Superior temporal gyrus (tissue), 1 donor: ENCODE data around the gene PCDHA8.
"Not testable (repeated sequence)": the region's sequence is repeated elsewhere in the genome, so short reads cannot be mapped to it uniquely, and the experiment has no call there.

Experiments used
- DNase-seq: peaks from one replicate; pipeline ENCODE4 v3.0.0-alpha.2; 2016; ENCODE audit errors: extremely low spot score

Gene PCDHA8, protein sequence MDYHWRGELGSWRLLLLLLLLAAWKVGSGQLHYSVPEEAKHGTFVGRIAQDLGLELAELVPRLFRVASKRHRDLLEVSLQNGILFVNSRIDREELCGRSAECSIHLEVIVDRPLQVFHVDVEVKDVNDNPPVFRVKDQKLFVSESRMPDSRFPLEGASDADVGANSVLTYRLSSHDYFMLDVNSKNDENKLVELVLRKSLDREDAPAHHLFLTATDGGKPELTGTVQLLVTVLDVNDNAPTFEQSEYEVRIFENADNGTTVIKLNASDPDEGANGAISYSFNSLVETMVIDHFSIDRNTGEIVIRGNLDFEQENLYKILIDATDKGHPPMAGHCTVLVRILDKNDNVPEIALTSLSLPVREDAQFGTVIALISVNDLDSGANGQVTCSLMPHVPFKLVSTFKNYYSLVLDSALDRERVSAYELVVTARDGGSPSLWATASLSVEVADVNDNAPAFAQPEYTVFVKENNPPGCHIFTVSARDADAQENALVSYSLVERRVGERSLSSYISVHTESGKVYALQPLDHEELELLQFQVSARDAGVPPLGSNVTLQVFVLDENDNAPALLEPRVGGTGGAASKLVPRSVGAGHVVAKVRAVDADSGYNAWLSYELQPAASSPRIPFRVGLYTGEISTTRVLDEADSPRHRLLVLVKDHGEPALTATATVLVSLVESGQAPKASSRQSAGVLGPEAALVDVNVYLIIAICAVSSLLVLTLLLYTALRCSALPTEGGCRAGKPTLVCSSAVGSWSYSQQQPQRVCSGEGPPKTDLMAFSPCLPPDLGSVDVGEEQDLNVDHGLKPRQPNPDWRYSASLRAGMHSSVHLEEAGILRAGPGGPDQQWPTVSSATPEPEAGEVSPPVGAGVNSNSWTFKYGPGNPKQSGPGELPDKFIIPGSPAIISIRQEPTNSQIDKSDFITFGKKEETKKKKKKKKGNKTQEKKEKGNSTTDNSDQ

DNA sequence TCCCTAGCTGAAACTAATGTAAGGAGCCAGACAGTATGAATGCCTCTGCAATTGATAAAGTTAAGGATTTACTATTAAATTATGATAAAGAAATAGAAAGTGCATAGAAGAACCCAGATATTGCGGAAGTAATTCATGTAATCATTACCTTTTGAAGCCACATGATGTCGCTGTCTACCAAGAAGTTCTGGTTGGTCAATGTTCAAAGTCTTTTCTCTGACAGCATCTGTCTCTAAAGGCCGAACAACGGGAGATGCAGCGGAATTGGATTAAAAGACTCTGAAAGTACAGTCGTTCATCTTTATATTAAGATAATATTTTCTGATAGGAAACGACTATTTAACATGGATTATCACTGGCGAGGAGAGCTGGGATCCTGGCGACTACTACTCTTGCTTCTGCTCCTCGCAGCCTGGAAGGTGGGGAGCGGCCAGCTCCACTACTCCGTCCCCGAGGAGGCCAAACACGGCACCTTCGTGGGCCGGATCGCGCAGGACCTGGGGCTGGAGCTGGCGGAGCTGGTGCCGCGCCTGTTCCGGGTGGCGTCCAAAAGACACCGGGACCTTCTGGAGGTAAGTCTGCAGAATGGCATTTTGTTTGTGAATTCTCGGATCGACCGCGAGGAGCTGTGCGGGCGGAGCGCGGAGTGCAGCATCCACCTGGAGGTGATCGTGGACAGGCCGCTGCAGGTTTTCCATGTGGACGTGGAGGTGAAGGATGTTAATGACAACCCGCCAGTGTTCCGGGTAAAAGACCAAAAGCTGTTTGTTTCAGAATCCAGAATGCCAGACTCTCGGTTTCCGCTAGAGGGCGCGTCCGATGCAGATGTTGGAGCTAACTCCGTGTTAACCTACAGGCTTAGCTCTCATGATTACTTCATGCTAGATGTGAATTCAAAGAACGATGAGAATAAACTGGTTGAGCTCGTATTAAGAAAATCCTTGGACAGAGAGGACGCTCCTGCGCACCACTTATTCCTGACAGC lies at the start of gene PCDHA8:
Gene PCDHA8 (plus strand): TSS at position 210 of the 985 bp plus-strand sequence. CDS start 135 bp downstream, at position 345.
- DNase-seq, result peak; percentile 80

DNA sequence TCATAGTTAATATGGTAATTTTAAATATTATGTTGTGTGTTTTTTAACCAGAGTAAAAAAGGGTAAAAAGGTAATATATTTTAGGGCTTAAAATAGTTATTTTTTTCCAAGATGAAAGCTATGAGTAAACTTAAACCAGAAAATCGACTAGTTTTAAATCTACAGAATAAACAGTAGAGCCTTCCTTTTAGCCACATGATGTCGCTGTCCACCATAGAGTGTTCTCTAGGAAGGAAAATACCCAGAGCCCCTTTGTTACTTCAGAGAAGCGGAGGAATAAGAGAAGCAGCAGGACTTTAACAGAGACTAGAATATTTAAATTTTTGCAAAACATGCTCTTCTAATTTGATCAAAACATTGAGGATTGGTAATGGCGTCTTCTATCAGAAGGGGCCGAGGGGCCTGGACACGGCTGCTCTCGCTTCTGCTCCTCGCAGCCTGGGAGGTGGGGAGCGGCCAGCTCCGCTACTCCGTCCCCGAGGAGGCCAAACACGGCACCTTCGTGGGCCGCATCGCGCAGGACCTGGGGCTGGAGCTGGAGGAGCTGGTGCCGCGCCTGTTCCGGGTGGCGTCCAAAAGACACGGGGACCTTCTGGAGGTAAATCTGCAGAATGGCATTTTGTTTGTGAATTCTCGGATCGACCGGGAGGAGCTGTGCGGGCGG lies 46.3 kb upstream of the PCDHA8 start, which contains the start of gene PCDHA2:
Gene PCDHA2 (plus strand): TSS at position 258 of the 664 bp plus-strand sequence.
- peak; percentile 46 for DNase-seq

DNA sequence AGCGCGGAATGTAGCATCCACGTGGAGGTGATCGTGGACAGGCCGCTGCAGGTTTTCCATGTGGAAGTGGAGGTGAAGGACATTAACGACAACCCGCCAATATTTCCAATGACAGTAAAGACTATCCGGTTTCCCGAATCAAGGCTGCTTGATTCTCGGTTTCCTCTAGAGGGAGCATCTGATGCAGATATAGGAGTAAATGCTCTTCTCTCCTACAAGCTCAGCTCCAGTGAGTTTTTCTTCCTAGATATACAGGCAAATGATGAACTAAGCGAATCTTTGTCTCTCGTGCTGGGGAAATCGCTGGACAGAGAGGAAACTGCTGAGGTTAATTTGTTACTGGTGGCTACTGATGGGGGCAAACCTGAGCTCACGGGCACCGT lies 45.7 kb upstream of the PCDHA8 start:
- DNase-seq, result peak; percentile 36

DNA sequence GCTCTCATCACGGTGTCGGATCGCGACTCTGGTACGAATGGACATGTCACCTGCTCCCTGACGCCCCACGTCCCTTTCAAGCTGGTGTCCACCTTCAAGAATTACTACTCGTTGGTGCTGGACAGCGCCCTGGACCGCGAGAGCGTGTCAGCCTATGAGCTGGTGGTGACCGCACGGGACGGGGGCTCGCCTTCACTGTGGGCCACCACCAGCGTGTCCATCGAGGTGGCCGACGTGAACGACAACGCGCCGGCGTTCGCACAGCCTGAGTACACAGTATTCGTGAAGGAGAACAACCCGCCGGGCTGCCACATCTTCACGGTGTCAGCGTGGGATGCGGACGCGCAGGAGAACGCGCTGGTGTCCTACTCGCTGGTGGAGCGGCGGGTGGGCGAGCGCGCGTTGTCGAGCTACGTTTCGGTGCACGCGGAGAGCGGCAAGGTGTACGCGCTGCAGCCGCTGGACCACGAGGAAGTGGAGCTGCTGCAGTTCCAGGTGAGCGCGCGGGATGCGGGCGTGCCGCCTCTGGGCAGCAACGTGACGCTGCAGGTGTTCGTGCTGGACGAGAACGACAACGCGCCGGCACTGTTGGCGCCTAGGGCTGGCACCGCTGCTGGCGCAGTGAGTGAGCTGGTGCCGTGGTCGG lies 44.8 kb upstream of the PCDHA8 start:
- DNase-seq, result not testable (repeated sequence)

DNA sequence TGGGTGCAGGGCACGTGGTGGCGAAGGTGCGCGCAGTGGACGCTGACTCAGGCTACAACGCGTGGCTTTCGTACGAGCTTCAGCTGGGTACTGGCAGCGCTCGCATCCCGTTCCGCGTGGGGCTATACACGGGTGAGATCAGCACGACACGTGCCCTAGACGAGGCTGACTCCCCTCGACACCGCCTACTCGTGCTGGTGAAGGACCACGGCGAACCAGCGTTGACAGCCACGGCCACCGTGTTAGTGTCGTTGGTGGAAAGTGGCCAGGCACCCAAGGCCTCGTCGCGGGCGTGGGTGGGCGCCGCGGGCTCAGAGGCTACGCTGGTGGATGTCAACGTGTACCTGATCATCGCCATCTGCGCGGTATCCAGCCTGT lies 44.3 kb upstream of the PCDHA8 start:
- no peak for DNase-seq

DNA sequence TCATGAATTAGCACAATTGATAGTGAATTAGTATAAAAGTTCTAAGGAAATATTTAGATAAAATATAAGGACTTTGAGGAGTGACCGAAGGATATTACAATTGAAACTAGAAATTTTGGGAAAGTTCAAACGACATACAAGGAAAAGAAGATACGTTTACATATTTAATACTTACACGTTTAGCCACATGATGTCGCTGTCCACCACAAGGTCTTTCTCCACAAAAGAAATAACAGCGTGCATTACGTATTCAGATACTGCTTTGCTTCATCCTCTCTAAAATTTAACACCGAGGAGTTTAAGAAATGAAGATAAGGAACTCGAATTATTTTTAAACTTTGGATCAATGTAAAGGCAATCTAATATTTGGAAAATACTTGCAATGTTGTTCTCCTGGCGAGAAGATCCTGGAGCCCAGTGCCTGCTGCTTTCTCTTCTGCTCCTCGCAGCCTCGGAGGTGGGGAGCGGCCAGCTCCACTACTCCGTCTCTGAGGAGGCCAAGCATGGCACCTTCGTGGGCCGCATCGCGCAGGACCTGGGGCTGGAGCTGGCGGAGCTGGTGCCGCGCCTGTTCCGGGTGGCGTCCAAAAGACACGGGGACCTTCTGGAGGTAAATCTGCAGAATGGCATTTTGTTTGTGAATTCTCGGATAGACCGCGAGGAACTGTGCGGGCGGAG lies 40.0 kb upstream of the PCDHA8 start, which contains the start of gene PCDHA3:
Gene PCDHA3 (plus strand): TSS at position 242 of the 678 bp plus-strand sequence.
- peak; percentile 76 for DNase-seq

DNA sequence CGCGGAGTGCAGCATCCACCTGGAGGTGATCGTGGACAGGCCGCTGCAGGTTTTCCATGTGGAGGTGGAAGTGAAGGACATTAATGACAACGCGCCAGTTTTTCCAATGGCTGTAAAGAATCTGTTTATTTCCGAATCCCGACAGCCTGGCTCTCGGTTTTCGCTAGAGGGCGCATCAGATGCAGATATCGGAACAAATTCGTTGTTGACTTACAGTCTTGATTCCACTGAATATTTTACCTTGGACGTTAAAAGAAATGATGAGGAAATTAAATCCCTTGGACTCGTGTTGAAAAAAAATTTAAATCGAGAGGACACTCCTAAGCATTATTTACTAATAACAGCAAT lies 39.5 kb upstream of the PCDHA8 start:
- peak; percentile 69 for DNase-seq

DNA sequence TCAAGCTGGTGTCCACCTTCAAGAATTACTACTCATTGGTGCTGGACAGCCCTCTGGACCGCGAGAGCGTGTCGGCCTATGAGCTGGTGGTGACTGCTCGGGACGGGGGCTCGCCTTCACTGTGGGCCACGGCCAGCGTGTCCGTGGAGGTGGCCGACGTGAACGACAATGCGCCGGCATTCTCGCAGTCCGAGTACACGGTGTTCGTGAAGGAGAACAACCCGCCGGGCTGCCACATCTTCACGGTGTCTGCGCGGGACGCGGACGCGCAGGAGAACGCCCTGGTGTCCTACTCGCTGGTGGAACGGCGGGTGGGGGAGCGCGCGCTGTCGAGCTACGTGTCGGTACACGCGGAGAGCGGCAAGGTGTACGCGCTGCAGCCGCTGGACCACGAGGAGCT lies 38.6 kb upstream of the PCDHA8 start:
- DNase-seq, result not testable (repeated sequence)

DNA sequence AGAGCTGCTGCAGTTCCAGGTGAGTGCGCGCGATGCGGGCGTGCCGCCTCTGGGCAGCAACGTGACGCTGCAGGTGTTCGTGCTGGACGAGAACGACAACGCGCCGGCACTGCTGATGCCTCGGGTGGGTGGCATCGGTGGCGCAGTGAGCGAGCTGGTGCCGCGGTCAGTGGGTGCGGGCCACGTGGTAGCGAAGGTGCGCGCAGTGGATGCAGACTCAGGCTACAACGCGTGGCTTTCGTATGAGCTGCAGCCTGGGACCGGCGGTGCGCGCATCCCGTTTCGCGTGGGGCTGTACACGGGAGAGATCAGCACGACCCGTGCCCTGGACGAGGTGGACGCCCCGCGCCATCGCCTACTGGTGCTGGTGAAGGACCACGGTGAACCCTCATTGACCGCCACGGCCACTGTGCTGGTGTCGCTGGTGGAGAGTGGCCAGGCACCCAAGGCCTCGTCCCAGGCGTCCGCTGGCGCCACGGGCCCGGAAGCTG lies 38.2 kb upstream of the PCDHA8 start:
- DNase-seq, result no peak

DNA sequence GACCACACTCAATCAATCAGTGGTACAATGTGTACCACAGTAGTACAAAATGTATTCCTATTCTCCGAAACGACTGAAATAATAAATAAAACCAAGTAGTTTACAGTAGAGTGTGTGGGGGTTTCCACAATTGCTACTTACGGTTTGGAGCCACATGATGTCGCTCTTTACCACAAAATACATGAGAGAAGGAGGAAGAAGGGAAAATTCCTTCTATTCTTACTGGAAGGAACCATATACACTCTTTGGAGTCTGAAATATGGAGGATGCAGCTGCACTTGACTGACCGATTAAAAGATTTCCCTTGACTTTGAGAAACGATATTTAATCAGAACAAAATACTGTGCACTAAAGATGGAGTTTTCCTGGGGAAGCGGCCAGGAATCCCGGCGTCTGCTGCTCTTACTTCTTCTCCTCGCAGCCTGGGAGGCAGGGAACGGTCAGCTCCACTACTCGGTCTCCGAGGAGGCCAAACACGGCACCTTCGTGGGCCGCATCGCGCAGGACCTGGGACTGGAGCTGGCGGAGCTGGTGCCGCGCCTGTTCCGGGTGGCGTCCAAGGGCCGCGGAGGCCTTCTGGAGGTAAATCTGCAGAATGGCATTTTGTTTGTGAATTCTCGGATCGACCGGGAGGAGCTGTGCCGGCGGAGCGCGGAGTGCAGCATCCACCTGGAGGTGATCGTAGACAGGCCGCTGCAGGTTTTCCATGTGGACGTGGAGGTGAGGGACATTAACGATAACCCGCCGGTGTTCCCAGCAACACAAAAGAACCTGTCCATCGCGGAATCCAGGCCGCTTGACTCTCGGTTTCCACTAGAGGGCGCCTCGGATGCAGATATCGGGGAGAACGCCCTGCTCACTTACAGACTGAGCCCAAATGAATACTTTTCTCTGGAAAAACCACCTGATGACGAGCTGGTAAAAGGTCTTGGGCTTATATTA lies 33.9 kb upstream of the PCDHA8 start, which contains the start of gene PCDHA4:
Gene PCDHA4 (plus strand): TSS at position 235 of the 942 bp plus-strand sequence.
- DNase-seq, result peak; percentile 71

DNA sequence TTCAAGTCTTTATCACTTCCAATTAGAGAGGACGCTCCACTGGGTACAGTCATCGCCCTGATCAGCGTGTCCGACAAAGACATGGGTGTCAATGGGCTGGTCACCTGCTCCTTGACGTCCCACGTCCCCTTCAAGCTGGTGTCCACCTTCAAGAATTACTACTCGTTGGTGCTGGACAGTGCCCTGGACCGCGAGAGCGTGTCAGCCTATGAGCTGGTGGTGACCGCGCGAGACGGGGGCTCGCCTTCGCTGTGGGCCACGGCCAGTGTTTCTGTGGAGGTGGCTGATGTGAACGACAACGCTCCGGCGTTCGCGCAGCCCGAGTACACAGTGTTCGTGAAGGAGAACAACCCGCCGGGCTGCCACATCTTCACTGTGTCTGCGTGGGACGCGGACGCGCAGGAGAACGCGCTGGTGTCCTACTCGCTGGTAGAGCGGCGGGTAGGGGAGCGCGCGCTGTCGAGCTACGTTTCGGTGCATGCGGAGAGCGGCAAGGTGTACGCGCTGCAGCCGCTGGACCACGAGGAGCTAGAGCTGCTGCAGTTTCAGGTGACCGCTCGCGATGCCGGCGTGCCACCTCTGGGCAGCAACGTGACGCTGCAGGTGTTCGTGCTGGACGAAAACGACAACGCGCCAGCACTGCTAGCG lies 32.6 kb upstream of the PCDHA8 start:
- DNase-seq, result not testable (repeated sequence)

DNA sequence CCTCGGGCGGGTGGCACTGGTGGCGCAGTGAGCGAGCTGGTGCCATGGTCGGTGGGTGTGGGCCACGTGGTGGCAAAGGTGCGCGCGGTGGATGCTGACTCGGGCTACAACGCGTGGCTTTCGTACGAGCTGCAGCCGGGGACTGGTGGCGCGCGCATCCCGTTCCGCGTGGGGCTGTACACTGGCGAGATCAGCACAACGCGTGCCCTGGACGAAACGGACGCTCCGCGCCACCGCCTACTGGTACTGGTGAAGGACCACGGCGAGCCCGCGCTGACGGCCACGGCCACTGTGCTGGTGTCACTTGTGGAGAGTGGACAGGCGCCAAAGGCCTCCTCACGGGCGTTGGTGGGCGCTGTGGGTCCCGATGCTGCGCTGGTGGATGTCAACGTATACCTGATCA lies 32.1 kb upstream of the PCDHA8 start:
- DNase-seq, result no peak

DNA sequence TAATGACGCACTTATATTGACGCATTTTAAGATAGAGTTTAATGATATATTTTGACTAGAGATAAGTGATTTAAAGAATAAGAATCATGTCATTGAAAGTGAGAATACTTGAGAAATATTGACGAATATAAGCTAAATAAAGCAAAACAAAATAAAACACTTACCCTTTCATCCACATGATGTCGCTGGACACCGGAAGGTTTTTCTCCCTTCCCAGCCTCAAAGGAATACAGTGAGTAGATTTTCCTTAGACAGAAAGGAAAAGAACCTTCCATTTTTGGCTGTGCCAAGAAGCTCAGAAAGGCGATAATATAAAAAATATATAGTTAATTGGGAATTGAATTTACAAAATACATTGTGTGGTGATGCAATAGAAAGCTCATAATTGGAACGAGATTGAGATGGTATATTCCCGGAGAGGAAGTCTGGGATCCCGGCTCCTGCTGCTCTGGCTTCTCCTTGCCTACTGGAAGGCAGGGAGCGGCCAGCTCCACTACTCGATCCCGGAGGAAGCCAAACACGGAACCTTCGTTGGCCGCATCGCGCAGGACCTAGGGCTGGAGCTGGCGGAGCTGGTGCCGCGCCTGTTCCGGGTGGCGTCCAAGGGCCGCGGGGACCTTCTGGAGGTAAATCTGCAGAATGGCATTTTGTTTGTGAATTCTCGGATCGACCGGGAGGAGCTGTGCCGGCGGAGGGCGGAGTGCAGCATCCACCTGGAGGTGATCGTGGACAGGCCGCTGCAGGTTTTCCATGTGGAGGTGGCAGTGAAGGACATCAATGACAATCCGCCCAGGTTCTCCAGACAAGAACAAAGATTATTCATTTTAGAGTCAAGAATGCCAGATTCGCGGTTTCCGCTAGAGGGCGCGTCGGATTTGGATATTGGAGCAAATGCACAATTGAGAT lies 19.4 kb upstream of the PCDHA8 start, which contains the start of gene PCDHA5:
Gene PCDHA5 (plus strand): TSS at position 239 of the 906 bp plus-strand sequence.
- DNase-seq, result peak; percentile 45

DNA sequence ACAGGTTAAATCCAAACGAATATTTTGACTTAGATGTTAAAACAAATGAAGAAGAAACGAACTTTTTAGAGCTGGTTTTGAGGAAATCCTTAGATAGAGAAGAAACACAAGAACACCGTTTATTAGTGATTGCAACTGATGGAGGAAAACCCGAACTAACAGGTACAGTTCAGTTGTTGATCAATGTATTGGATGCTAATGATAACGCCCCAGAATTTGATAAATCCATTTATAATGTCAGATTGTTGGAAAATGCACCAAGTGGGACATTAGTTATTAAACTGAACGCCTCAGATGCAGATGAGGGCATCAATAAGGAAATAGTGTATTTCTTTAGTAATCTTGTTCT lies 18.7 kb upstream of the PCDHA8 start:
- DNase-seq, result no peak

DNA sequence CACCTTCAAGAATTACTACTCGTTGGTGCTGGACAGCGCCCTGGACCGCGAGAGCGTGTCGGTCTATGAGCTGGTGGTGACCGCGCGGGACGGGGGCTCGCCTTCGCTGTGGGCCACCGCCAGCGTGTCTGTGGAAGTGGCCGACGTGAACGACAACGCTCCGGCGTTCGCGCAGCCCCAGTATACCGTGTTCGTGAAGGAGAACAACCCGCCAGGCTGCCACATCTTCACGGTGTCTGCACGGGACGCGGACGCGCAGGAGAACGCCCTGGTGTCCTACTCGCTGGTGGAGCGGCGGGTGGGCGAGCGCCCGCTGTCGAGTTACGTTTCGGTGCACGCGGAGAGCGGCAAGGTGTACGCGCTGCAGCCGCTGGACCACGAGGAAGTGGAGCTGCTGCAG lies 18.0 kb upstream of the PCDHA8 start:
- not testable (repeated sequence) for DNase-seq

DNA sequence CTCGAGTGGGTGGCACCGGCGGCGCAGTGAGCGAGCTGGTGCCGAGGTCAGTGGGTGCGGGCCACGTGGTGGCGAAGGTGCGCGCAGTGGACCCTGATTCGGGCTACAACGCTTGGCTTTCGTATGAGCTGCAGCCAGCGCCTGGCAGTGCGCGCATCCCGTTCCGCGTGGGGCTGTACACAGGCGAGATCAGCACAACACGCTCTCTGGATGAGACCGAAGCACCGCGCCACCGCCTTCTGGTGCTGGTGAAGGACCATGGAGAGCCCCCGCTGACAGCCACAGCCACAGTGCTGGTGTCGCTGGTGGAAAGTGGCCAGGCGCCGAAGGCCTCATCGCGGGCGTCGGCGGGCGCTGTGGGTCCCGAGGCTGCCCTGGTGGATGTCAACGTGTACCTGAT lies 17.5 kb upstream of the PCDHA8 start:
- no peak for DNase-seq
